T-helper 9 cell (primary cell): ENCODE measurements around the gene QPCTL.
"Not testable (repeated sequence)": the region's sequence is repeated elsewhere in the genome, so short reads cannot be mapped to it uniquely, and the experiment has no call there.

Source experiments
- DNase-seq: peaks from one replicate; pipeline ENCODE4 v3.0.0-alpha.2; 2020

The QPCTL gene

GRCh38 chr19:45717983-45718650 is 25.7 kb downstream of the QPCTL start:
- DNase-seq: no peak

GRCh38 chr19:45720065-45720464 is 27.6 kb downstream of the QPCTL start:
- DNase-seq: not testable (repeated sequence)

- not testable (repeated sequence) for DNase-seq
Observed at GRCh38 chr19:45728683-45729082, 36.2 kb downstream of the QPCTL start.

GRCh38 chr19:45729800-45730290 is 37.4 kb downstream of the QPCTL start:
- no peak for DNase-seq

GRCh38 chr19:45730368-45731288 is 38.2 kb downstream of the QPCTL start, which contains the start of gene FBXO46:
FBXO46 (minus strand) TSS chr19:45730896; CDS start chr19:45713495, 17,401 bp downstream.
- peak; percentile 87 for DNase-seq

GRCh38 chr19:45733160-45733810 is 40.8 kb downstream of the QPCTL start, which contains the start of gene MEIOSIN:
MEIOSIN (plus strand) TSS chr19:45733439; CDS start chr19:45735377, 1,938 bp downstream.
- DNase-seq: no peak

- DNase-seq: no peak
Observed at GRCh38 chr19:45739498-45740439, 47.3 kb downstream of the QPCTL start.

- DNase-seq: no peak
Observed at GRCh38 chr19:45742969-45743368, 50.5 kb downstream of the QPCTL start.

GRCh38 chr19:45745606-45746005 is 53.1 kb downstream of the QPCTL start:
- no peak for DNase-seq

GRCh38 chr19:45746866-45747265 is 54.4 kb downstream of the QPCTL start:
- no peak for DNase-seq

- no peak for DNase-seq
Observed at GRCh38 chr19:45747513-45747912, 55.0 kb downstream of the QPCTL start.

GRCh38 chr19:45751483-45751882 is 59.0 kb downstream of the QPCTL start:
- DNase-seq: not testable (repeated sequence)

GRCh38 chr19:45752639-45753038 is 60.2 kb downstream of the QPCTL start:
- no peak for DNase-seq

- DNase-seq: no peak
Observed at GRCh38 chr19:45753548-45753947, 61.1 kb downstream of the QPCTL start.
